C4-2B (cell line): ENCODE results near the gene CRIP2.

ENCODE experiments used
- H3K27ac ChIP-seq: fragments of 450-650 bp; 2 replicates; pipeline ENCODE4 v1.5.1; 2017
- CTCF ChIP-seq: fragments of 450-650 bp; conservative IDR thresholded peaks from 2 replicates; pipeline ENCODE4 v1.5.1; 2017; ENCODE audit warnings: mild to moderate bottlenecking
- ZFX ChIP-seq: fragments of 450-650 bp; IDR thresholded peaks from 2 replicates; pipeline ENCODE4 v1.6.1; 2017

CRIP2 gene

GRCh38 chr14:105498430-105499255 is 24.0 kb downstream of the CRIP2 start:
- TF ChIP-seq CTCF (no peak), ZFX (no peak)
- no peak overlapping the region for H3K27ac ChIP-seq

- no peak for TF ChIP-seq ZFX
- TF ChIP-seq CTCF = no peak
- no peak overlapping the region for H3K27ac ChIP-seq
These were observed 24.8 kb downstream of the CRIP2 start for GRCh38 chr14:105499256-105500035.

- TF ChIP-seq ZFX (no peak), CTCF (no peak)
- no peak overlapping the region for H3K27ac ChIP-seq
These were observed 25.6 kb downstream of the CRIP2 start for GRCh38 chr14:105500036-105500725.

- TF ChIP-seq CTCF = no peak
- TF ChIP-seq ZFX = no peak
- H3K27ac ChIP-seq = no peak overlapping the region
These were observed 26.1 kb downstream of the CRIP2 start for GRCh38 chr14:105500726-105501101.

DNA sequence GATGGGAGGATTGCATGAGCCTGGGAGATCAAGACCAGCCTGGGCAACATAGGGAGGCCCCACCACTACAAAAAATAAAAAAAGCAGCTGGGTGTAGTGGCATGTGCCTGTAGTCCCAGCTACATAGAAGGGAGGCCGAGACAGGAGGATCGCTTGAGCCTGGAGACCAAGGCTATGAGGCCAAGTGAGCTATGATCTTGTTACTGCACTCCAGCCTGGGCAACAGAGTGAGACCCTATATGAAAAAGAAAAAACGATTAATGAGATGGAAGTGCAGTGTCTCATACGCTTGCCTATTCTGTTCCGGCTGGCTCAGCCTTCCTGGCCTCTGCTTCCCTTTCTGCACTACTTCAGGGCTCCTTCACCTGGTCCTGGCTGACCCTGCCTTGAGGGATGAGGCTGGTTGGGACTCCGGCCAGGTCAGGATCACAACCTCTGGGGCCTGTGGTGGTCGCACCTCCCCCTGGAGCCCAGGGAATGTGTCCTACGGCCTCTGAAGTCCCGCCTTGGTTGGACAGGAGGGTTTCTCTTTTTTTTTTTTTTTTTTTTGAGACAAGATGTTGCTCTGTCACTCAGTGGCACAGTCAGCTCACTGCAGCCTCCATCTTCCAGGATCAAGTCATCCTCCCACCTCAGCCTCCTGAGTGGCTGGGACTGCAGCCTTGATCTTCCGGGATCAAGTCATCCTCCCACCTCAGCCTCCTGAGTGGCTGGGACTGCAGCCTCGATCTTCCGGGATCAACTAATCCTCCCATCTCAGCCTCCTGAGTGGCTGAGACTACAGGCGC is 27.1 kb downstream of the CRIP2 start:
- no peak for TF ChIP-seq ZFX
- TF ChIP-seq CTCF = no peak
- H3K27ac ChIP-seq = no peak overlapping the region

GRCh38 chr14:105502446-105503295 is 28.1 kb downstream of the CRIP2 start:
- no peak overlapping the region for H3K27ac ChIP-seq
- no peak for TF ChIP-seq CTCF
- TF ChIP-seq ZFX = no peak
